Measurements from ENCODE around the gene MEP1B.

DNA sequence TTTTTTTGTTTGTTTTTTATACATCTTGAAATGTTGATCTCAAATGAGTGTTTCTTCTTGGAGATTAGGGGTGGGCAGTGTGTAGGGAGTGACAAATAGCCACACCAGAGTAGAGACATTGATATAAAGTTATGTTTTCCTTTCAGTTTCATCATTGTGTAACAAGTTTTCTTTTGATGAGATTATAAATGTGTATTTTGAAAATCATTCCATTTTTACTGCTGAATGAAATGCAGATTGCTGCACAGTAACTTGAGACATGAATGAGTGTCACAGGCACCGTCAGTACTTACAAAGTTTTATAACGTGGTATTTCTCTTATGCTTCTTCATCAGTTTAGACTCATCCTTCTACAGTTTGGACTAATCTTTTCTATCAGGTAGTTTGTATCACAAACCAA lies 370 bp downstream of the MEP1B start:
- TF ChIP-seq, protein P1, sequence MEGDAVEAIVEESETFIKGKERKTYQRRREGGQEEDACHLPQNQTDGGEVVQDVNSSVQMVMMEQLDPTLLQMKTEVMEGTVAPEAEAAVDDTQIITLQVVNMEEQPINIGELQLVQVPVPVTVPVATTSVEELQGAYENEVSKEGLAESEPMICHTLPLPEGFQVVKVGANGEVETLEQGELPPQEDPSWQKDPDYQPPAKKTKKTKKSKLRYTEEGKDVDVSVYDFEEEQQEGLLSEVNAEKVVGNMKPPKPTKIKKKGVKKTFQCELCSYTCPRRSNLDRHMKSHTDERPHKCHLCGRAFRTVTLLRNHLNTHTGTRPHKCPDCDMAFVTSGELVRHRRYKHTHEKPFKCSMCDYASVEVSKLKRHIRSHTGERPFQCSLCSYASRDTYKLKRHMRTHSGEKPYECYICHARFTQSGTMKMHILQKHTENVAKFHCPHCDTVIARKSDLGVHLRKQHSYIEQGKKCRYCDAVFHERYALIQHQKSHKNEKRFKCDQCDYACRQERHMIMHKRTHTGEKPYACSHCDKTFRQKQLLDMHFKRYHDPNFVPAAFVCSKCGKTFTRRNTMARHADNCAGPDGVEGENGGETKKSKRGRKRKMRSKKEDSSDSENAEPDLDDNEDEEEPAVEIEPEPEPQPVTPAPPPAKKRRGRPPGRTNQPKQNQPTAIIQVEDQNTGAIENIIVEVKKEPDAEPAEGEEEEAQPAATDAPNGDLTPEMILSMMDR (IDR thresholded peaks at IDR 0.05) = no peak
- no peak for TF ChIP-seq POLR2A (IDR thresholded peaks at IDR 0.05)
